ENCODE measurements around the gene CROCC2.

DNA sequence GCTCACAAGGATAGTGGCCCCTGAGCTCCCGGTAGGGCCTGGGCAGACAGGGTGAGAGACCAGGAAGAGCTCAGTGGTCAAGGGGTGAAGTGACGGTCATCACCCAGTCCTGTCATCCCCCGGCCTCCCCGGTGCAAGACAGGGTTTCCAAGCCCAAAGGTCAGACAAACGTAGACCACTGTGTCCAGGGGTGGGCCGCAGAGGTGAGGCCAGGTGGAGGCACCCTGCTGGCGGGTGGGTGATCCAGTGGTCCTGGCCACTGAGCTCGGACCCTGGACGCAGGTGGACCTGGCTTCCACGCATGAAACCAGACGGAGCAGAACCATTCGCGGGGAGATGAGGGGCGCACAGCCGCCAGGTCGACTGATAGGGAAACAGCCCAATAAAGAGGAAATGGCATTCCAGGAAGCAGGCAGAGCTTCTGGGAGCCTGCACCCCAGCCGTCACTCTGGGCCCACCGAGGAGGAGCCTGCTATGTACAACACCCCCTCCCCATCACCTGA, 77.9 kb downstream of the CROCC2 start:
- TF ChIP-seq TAF1 (IDR thresholded peaks at IDR 0.05; ENCODE audit: borderline replicate concordance, low read depth, low read length), result no peak
- TF ChIP-seq POLR2A (IDR thresholded peaks at IDR 0.05; ENCODE audit: low read depth, low read length), result no peak
- TF ChIP-seq POLR2AphosphoS5 (IDR thresholded peaks at IDR 0.05; ENCODE audit: low read depth, low read length), result no peak

Measured in GM12892 (cell line).